NOMO-1 treated with dmso at 0.1 percent for 144 hours (cell line): ENCODE data around the gene RGS6.

Experiments
- DNase-seq: peaks from one replicate; lab custom pipeline; 2025; ENCODE audit not compliant: unreplicated experiment; lab: John Stamatoyannopoulos, UW

Gene RGS6

GRCh38 chr14:72237722-72238666 is 305.8 kb downstream of the RGS6 start:
- no peak for DNase-seq

GRCh38 chr14:72243309-72244293 is 311.4 kb downstream of the RGS6 start:
- no peak for DNase-seq

- no peak for DNase-seq
Measured at GRCh38 chr14:72247896-72248465, 315.8 kb downstream of the RGS6 start.

- DNase-seq, result no peak
Measured at GRCh38 chr14:72253503-72253902, 321.3 kb downstream of the RGS6 start.

- DNase-seq, result no peak
Measured at GRCh38 chr14:72254202-72254936, 322.1 kb downstream of the RGS6 start.

- DNase-seq, result no peak
Measured at GRCh38 chr14:72254937-72255472, 322.8 kb downstream of the RGS6 start.

- DNase-seq, result no peak
Measured at GRCh38 chr14:72256055-72256454, 323.8 kb downstream of the RGS6 start.

- DNase-seq, result no peak
Measured at GRCh38 chr14:72261068-72261467, 328.8 kb downstream of the RGS6 start.

- no peak for DNase-seq
Measured at GRCh38 chr14:72262771-72263170, 330.5 kb downstream of the RGS6 start.

- DNase-seq, result no peak
Measured at GRCh38 chr14:72264716-72265115, 332.5 kb downstream of the RGS6 start.

- no peak for DNase-seq
Measured at GRCh38 chr14:72270147-72270727, 338.0 kb downstream of the RGS6 start.

GRCh38 chr14:72270749-72271148 is 338.5 kb downstream of the RGS6 start:
- no peak for DNase-seq

GRCh38 chr14:72275242-72275641 is 343.0 kb downstream of the RGS6 start:
- DNase-seq, result no peak

GRCh38 chr14:72278316-72278715 is 346.1 kb downstream of the RGS6 start:
- DNase-seq, result no peak

- no peak for DNase-seq
Measured at GRCh38 chr14:72284176-72284575, 351.9 kb downstream of the RGS6 start.

GRCh38 chr14:72290241-72290640 is 358.0 kb downstream of the RGS6 start:
- DNase-seq, result no peak

GRCh38 chr14:72291908-72292688 is 359.9 kb downstream of the RGS6 start:
- DNase-seq, result no peak

- no peak for DNase-seq
Measured at GRCh38 chr14:72292689-72293024, 360.4 kb downstream of the RGS6 start.

GRCh38 chr14:72301352-72301751 is 369.1 kb downstream of the RGS6 start:
- no peak for DNase-seq
